HG02852 (cell line): Measurements from ENCODE around the gene TCFL5.

Experiments
- ATAC-seq: cut with Tn5 transposase; IDR thresholded peaks from one replicate; pipeline ENCODE4 v1.9.1; 2021; ENCODE audit warnings: mild to moderate bottlenecking, moderate library complexity; ENCODE audit not compliant: unreplicated experiment

TCFL5 gene

DNA sequence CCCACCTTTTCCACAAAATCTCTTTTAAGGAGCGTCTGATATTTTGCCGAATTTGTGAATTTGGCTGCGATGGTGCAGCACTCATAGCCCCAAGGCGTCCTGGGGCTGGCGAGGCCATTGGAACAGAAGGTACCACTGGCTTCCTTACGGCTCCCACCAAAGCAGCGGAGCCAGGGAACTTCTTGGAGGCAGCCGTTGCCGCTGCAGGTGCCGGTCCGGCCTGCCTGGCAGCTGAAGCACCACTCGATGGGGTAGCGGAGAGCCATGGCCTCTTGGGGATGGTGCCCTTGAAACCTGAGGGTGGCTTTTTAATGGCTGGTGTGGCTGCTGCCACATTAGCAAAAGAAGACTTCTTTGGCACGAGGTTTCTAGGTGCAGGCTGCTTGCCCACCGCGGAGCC lies 34.9 kb upstream of the TCFL5 start:
- no peak for ATAC-seq

DNA sequence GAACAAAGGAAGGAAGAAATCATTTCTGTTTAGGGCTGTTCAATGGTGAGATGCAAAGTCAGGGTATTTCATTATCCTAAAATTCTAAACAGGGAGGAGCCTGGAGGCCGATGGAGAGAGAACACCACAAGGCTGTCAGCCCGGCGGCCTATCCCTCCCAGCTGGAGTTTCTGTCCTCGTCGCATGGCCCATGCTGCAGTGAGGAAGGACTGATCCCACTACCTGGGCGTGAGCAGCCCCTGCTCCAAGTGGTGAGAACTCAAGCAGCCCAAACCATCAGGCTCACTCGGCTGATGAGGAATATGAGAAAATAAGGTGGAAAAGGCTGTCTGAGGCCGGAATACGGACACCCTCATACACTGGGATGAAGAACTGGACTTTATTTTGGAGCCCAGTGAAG lies 33.9 kb upstream of the TCFL5 start:
- no peak for ATAC-seq

- ATAC-seq = no peak
Observed at GRCh38 chr20:62894261-62894660, 32.6 kb upstream of the TCFL5 start.

- ATAC-seq = no peak
Observed at GRCh38 chr20:62893700-62894099, 32.1 kb upstream of the TCFL5 start.

DNA sequence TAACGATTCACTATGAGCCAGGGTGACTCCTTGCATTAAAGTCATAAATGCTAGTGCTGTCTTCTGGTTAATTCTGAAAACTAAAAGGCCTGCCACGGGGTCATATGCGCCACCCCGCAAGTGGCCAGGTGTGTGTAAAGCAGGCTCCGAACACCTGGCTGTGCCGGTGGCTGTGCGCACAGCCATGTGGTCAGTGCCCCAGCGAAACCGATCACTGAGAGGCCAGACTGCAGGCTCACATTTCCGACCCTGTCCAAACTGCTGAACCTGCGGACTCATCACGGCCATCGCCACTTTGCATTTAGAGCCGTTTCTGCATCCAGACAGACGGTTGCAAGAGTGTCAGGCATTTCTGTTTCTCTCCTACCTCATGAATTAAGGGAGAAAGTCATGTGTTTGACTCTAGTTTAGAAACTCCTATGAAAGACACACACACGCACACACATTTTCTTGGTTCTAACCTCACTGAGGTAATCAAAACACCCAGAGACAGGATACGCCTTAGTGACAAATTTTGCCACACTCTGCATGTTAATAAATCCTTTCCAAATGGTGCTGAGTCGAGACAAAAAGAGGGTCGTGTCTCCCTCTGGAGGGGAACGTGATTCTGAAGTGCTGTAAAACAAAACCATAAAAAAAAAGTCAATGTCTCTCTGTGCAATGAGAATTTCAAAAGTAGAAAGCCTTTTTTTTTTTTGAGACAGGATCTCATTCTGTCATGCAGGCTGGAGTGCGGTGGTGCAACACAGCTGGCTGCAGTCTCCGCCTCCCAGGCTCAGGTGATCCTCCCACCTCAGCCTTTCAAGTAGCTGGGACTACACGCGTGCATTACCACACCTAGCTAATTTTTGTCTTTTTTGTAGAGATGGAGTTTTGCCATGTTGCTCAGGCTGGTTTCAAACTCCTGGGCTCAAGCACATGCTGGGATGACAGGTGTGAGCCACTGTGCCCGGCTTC lies 31.0 kb upstream of the TCFL5 start:
- no peak for ATAC-seq

DNA sequence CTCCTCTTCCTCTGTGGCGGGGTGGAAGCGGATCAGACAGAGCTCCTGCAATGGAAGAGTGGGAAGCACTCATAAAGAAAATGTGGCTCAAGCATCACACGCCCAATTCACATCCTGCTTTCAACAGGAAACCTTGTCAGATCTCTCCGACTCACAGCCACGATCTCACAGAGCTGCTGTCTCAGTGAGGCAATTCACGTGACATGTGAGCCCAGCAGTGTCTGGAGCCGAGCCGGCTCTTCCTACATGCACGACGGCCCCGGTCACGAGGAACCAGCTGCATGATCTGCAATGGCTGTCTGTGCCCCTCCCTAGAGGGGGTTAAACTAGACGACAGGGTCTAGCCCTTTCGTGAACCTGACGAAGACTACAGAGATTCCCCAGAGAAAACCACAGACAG lies 29.5 kb upstream of the TCFL5 start:
- no peak for ATAC-seq

- no peak for ATAC-seq
Observed at GRCh38 chr20:62890444-62890843, 28.8 kb upstream of the TCFL5 start.

- no peak for ATAC-seq
Observed at GRCh38 chr20:62889871-62890270, 28.2 kb upstream of the TCFL5 start.

DNA sequence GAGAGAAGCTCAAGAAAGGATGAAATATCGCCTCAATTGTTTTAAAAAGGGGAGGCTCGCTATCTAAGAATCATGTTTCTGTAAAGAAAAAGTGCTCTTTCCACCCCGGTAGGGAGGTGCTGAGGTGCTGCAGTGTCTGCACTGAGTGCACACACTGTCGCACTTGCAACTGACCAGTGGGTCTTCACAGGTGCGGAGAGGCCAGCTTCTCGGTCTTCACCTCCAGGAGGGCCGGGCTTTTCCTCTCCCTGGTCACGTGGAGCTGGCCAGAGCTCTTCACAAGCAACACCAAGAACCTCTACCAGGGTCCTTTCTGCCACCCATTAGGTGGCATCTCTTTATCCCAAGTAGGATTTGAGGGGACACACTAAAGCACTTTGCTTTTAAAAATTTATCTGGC lies 27.8 kb upstream of the TCFL5 start:
- ATAC-seq = no peak

GRCh38 chr20:62888910-62889309 lies 27.3 kb upstream of the TCFL5 start:
- ATAC-seq = no peak

DNA sequence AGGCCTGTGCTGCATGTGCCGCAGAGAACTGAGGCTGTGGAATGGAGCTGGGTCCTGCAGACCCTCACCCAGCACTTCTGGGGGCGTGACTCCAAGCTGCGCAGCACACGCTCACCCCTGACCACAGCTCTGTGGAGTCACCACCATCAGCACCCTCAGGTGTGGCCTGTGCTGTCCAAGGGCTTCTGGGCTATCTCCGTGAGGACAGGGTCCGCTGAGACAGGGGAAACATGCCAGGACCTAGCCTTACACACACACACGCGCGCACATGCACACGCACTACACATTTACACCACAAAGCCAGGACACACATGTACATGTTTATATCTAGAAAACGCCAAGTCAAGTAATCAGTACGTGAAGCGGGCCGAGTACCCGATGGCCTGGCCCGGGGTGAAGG lies 26.8 kb upstream of the TCFL5 start:
- no peak for ATAC-seq

DNA sequence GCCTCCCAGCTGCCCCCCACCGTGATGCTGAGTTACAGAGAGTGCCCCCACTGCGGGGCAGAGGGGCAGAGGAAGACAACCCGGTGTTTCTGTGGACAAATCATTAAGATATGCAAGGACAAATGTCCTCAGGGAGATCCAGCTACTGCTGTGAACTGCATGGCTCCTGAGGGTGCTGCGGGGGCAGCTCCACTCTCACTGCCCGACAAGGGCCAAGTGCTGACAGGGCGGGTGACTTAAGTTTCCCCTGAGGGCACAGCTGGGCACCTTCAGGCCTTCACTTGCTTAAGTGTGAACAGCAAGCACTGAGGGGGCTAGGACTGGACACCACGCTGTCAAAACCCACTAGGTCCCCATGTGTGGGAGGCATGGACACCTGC lies 26.2 kb upstream of the TCFL5 start:
- no peak for ATAC-seq

- ATAC-seq = no peak
Observed at GRCh38 chr20:62887152-62887859, 25.7 kb upstream of the TCFL5 start.

DNA sequence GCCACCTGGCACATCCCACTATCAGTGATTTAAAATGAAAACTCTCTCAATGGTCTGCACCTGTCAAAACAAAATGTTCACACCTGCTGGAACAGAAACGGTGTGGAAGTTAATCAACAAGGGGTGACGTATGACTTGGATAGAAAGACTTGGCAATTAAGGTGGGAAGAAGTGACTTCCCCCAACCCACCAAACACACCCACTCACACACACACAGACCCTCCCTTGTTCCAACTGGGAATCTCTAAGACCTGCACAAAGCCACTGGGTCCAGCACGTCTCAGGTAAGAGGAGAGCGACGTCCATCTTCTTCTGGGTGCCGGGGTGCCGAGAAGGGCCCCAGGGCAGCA lies 25.1 kb upstream of the TCFL5 start:
- ATAC-seq = no peak

DNA sequence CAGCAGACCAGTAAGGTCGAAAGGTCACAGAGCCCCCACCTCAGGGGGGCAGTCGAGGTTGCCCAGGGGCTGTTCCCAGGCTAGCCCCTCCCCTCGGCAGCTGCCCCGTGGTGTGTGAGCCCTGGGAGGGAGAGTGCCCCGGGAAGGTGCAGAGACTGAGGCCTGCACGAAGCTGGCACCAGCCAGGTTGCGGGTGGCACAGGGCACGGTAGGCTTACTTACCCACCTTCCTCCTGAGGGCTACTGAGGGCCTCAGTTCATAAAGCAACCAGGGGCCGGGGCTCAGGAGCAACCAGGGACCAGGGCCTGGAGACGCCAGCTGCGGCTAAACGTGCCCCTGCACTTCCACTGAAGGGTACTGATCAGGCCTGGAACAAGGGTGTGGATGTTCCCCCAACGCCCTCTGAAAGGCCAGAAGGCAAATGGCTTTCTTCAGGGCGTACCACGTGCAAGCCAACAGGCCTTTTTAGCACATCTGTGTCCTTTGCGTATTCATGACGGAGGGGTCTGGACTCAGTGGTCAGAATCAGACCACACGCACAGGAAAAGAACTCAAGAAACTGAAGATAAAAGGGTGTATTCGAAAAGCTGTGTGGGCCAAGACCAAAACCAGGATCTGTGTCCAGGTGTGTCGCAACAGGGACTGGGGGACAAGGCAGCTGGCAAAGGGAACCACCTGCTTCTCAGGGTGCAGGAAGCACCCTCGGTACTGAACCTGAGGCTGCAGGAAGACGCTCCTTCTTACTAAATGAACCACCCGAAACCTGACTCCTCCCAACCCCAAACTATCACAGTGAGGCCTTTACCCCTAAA lies 24.5 kb upstream of the TCFL5 start:
- ATAC-seq = no peak

GRCh38 chr20:62885046-62885895 lies 23.6 kb upstream of the TCFL5 start:
- ATAC-seq = no peak

DNA sequence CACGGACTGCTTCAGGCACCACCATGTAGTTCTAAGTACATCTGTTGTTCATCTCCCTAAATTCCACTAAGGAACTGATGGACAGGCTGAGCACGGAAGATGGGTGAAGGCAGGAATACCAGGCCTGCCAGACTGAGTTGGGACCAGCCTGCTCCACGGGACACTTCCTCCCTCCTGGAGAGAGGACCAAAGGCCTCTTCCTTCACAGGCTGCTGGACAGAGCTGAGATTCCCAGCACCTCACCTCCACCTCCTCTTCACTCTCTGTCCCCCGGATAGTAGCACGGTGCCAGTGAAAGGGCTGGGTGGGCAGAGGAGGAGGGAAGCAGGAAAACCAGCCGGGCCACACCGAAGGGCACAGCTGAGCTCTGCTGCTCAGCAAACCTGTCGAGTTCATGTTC lies 22.9 kb upstream of the TCFL5 start:
- ATAC-seq = no peak

GRCh38 chr20:62882426-62882825 lies 20.8 kb upstream of the TCFL5 start:
- ATAC-seq = no peak

- ATAC-seq = no peak
Observed at GRCh38 chr20:62881662-62882395, 20.2 kb upstream of the TCFL5 start.
